HCT116 (cell line): ENCODE results near the gene CYP1A2. TPM values are rescaled to one million over a fixed set of nuclear protein-coding genes. Genes with fewer than 3 reads are reported as not detected.

ENCODE experiments used
- ATAC-seq: fragments of 200-7000 bp; cut with Tn5 transposase; 2 replicates; pipeline ENCODE4 v1.9.1; 2020; ENCODE audit warnings: mild to moderate bottlenecking, moderate library complexity
- BruUV-seq: library from RNA; stranded (reverse); fragments of 400-500 nt; replicated peaks from 2 replicates; lab custom pipeline; 2021; lab: Mats Ljungman, UMichigan
- CTCF ChIA-PET: fragments of 300-600 bp; sonication (Branson Sonifier 250); formaldehyde crosslinking; loops from one replicate; lab custom pipeline; 2021; ENCODE audit warnings: antibody characterized with exemption; lab: Charles Lee
- POLR2A ChIA-PET: fragments of 300-600, 350-600 bp; sonication (Branson Sonifier 250); formaldehyde crosslinking; loops from one replicate; lab custom pipeline; 2021; ENCODE audit warnings: antibody characterized with exemption; lab: Charles Lee
- RAD21 ChIA-PET, 2 experiments: fragments of 300-600 bp; sonication (Branson Sonifier 250); formaldehyde crosslinking; loops; one replicate each; lab custom pipeline; 2023; ENCODE audit warnings: low total read pairs in 2 of 2; ENCODE audit not compliant: uncharacterized antibody in 2 of 2, unreplicated experiment in 2 of 2, low non-redundant PET in 1 of 2; lab: Charles Lee
- DNase-seq: peaks from one replicate; pipeline ENCODE4 v3.0.0-alpha.2; 2010; ENCODE audit warnings: low read depth, low spot score
- H2AFZ ChIP-seq: fragments of 200-600 bp; shearing (Covaris generic), sonication (generic); 2 replicates; pipeline ENCODE4 v1.6.1; 2017; ENCODE audit warnings: low read depth, mixed run types, mixed read lengths, antibody characterized with exemption, low read length; ENCODE audit not compliant: poor library complexity, severe bottlenecking
- H3K27ac ChIP-seq: 2 replicates; pipeline ENCODE4 v1.5.1; 2012; ENCODE audit warnings: low read depth, low read length
- H3K27me3 ChIP-seq: fragments of 200-600 bp; sonication (generic); 2 replicates; pipeline ENCODE4 v1.6.1; 2016; ENCODE audit warnings: mixed run types, low read length, mixed read lengths; ENCODE audit not compliant: insufficient read depth
- H3K36me3 ChIP-seq, 2 experiments: fragments of 200-500 bp in 1 of 2; fragments of 200-600 bp in 1 of 2; sonication (Bioruptor generic) in 1 of 2; sonication (generic) in 1 of 2; 2 replicates each; pipeline versions ENCODE4 v1.5.1 to v1.6.1; 2014 to 2016; ENCODE audit warnings: low read length in 2 of 2, inconsistent platforms in 1 of 2, mixed read lengths in 1 of 2, mixed run types in 1 of 2; ENCODE audit not compliant: insufficient read depth in 2 of 2, control insufficient read depth in 1 of 2
- H3K4me1 ChIP-seq, 2 experiments: fragments of 200-600 bp in 1 of 2; sonication (generic) in 1 of 2; 2 replicates each; pipeline versions ENCODE4 v1.5.1 to v1.6.1; 2012 to 2017; ENCODE audit warnings: low read length in 2 of 2, inconsistent platforms in 1 of 2, mild to moderate bottlenecking in 1 of 2, mixed read lengths in 1 of 2, mixed run types in 1 of 2, moderate library complexity in 1 of 2; ENCODE audit not compliant: insufficient read depth in 2 of 2, control insufficient read depth in 1 of 2
- H3K4me2 ChIP-seq: fragments of 200-600 bp; sonication (generic); 2 replicates; pipeline ENCODE4 v1.6.1; 2017; ENCODE audit warnings: mixed run types, low read length, mixed read lengths
- H3K4me3 ChIP-seq, 2 experiments: fragments of 200-600 bp in 1 of 2; sonication (generic) in 1 of 2; replicated peaks in 1 of 2; 2 replicates each; pipeline ENCODE4 v1.5.1; 2011 to 2016; ENCODE audit warnings: low read length in 2 of 2, control low read depth in 1 of 2, low read depth in 1 of 2, mild to moderate bottlenecking in 1 of 2, mixed read lengths in 1 of 2, mixed run types in 1 of 2
- H3K79me2 ChIP-seq: fragments of 200-600 bp; sonication (generic); 2 replicates; pipeline ENCODE4 v1.6.1; 2017; ENCODE audit warnings: mild to moderate bottlenecking, mixed run types, low read length, moderate library complexity, mixed read lengths; ENCODE audit not compliant: insufficient read depth
- H3K9ac ChIP-seq: fragments of 200-600 bp; sonication (generic); 2 replicates; pipeline ENCODE4 v1.6.1; 2016; ENCODE audit warnings: low read length, mixed read lengths
- H3K9me2 ChIP-seq: fragments of 200-600 bp; sonication (generic), shearing (Covaris generic); 2 replicates; pipeline ENCODE4 v1.6.1; 2017; ENCODE audit warnings: mixed run types, mild to moderate bottlenecking, moderate library complexity; ENCODE audit not compliant: insufficient read depth
- H3K9me3 ChIP-seq, 2 experiments: fragments of 200-500 bp in 1 of 2; fragments of 200-600 bp in 1 of 2; sonication (Bioruptor generic) in 1 of 2; sonication (generic) in 1 of 2; 2 replicates each; pipeline ENCODE4 v1.6.1; 2014 to 2017; ENCODE audit warnings: low read length in 2 of 2, mixed read lengths in 2 of 2, inconsistent platforms in 1 of 2, low read depth in 1 of 2, mild to moderate bottlenecking in 1 of 2, mixed run types in 1 of 2, moderate library complexity in 1 of 2; ENCODE audit not compliant: control insufficient read depth in 1 of 2, insufficient read depth in 1 of 2
- H4K20me1 ChIP-seq: fragments of 200-600 bp; sonication (generic), shearing (Covaris generic); 2 replicates; pipeline ENCODE4 v1.6.1; 2017; ENCODE audit warnings: mixed run types, mild to moderate bottlenecking, moderate library complexity; ENCODE audit not compliant: insufficient read depth
- CBX3 ChIP-seq: IDR thresholded peaks from 2 replicates; pipeline ENCODE4 v1.6.1; 2012; ENCODE audit warnings: low read depth
- ELF1 ChIP-seq: IDR thresholded peaks from 2 replicates; pipeline ENCODE4 v1.6.1; 2012; ENCODE audit warnings: low read depth, borderline replicate concordance
- FOSL1 ChIP-seq: IDR thresholded peaks from 2 replicates; pipeline ENCODE4 v1.6.1; 2012; ENCODE audit warnings: low read depth
- POLR2A ChIP-seq: IDR thresholded peaks from 2 replicates; pipeline ENCODE4 v1.7.0; 2011; ENCODE audit warnings: borderline replicate concordance; ENCODE audit not compliant: insufficient read depth, insufficient read length; ENCODE audit errors: extremely low read depth
- POLR2AphosphoS5 ChIP-seq: IDR thresholded peaks from 2 replicates; pipeline ENCODE4 v1.6.1; 2011; ENCODE audit warnings: mild to moderate bottlenecking, low read depth, low read length, moderate library complexity
- RAD21 ChIP-seq: IDR thresholded peaks from 2 replicates; pipeline ENCODE4 v1.6.1; 2012; ENCODE audit warnings: low read depth, mild to moderate bottlenecking
- intact Hi-C: fragments of 100-400 bp; cut with micrococcal nuclease; formaldehyde crosslinking; loops from 2 replicates; pipeline ENCODE4 v1.10.0; 2022
- total RNA-seq: library from RNA; stranded (reverse); gene quantifications from one replicate; pipeline ENCODE4 v1.2.1, GENCODE V29; 2021; ENCODE audit not compliant: unreplicated experiment
- TF ChIP-seq, protein P1 (sequence below): IDR thresholded peaks from 2 replicates; pipeline ENCODE4 v1.6.1; 2011; ENCODE audit warnings: mild to moderate bottlenecking, low read length, moderate library complexity; ENCODE audit not compliant: insufficient replicate concordance; ENCODE audit errors: extremely low read depth
- TF ChIP-seq, protein P2 (sequence below): IDR thresholded peaks from 2 replicates; pipeline ENCODE4 v1.6.1; 2012; ENCODE audit warnings: low read depth
- TF ChIP-seq, protein P3 (sequence below), 3 experiments: fragments of 200-600 bp in 1 of 3; sonication (generic) in 1 of 3; IDR thresholded peaks in 2 of 3; conservative IDR thresholded peaks in 1 of 3; 2 replicates each; pipeline ENCODE4 v1.5.1; 2012 to 2017; ENCODE audit warnings: low read depth in 2 of 3, low read length in 2 of 3, antibody characterized with exemption in 1 of 3, borderline replicate concordance in 1 of 3, control low read depth in 1 of 3, mild to moderate bottlenecking in 1 of 3, mixed read lengths in 1 of 3, mixed run types in 1 of 3, moderate library complexity in 1 of 3; ENCODE audit not compliant: insufficient read depth in 1 of 3

Gene CYP1A2
- total RNA-seq, 1 experiment from 2014 or later, result not detected

DNA sequence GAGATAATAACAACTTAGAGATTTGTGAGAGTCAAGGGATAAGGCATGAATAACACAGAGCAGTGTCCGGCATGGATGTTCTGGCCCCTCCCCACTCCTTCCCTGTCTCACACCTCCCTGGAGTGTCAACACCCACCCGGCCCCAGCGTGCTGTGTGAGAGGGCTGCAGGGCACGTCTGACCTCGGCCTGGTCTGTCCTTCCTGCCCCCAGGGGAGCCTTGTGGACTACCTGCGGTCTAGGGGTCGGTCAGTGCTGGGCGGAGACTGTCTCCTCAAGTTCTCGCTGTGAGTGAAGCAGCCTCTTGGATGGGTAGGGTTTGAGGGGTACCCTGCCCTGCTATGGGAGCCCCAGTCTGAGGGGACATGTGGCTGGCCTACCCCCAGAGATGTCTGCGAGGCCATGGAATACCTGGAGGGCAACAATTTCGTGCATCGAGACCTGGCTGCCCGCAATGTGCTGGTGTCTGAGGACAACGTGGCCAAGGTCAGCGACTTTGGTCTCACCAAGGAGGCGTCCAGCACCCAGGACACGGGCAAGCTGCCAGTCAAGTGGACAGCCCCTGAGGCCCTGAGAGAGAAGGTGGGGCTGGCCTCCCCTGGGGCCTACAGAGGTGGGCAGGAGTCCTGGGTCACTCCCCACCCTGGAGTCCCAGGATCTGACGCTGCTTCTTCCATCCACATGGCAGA is 52.8 kb downstream of the CYP1A2 start:
- peaks cover 13 to 31% of the 10 kb centered on the region in 2 experiments for H3K36me3 ChIP-seq
- H3K4me2 ChIP-seq, result no peak overlapping the region
- H4K20me1 ChIP-seq, result no peaks in the 10 kb centered on the region
- no peak overlapping the region for H2AFZ ChIP-seq
- ChIA-PET POLR2A (no interaction called here), RAD21 (no interaction called here), CTCF (no interaction called here)
- intact Hi-C loops, result loop anchor here (2.0 kb wide), 1 partner anchor 31 kb away; no protein-coding TSS in a partner anchor
- BruUV-seq, result no TSS peak
- H3K9ac ChIP-seq, result no peak overlapping the region
- ATAC-seq, result no peak
- H3K9me3 ChIP-seq, result no peaks in the 10 kb centered on the region
- no peaks in the 10 kb centered on the region for H3K27me3 ChIP-seq
- no peak overlapping the region for H3K27ac ChIP-seq
- H3K4me3 ChIP-seq, result no peak overlapping the region
- no peaks in the 10 kb centered on the region for H3K79me2 ChIP-seq
- H3K4me1 ChIP-seq, result peaks cover 3 to 16% of the 10 kb centered on the region in 2 experiments; a peak in 3 of 4 replicates
- DNase-seq, result no peak
- TF ChIP-seq POLR2A (no peak), CBX3 (no peak), ELF1 (no peak), RAD21 (no peak), FOSL1 (no peak), POLR2AphosphoS5 (no peak)
- TF ChIP-seq, protein P1, sequence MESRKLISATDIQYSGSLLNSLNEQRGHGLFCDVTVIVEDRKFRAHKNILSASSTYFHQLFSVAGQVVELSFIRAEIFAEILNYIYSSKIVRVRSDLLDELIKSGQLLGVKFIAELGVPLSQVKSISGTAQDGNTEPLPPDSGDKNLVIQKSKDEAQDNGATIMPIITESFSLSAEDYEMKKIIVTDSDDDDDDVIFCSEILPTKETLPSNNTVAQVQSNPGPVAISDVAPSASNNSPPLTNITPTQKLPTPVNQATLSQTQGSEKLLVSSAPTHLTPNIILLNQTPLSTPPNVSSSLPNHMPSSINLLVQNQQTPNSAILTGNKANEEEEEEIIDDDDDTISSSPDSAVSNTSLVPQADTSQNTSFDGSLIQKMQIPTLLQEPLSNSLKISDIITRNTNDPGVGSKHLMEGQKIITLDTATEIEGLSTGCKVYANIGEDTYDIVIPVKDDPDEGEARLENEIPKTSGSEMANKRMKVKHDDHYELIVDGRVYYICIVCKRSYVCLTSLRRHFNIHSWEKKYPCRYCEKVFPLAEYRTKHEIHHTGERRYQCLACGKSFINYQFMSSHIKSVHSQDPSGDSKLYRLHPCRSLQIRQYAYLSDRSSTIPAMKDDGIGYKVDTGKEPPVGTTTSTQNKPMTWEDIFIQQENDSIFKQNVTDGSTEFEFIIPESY, result no peak
- TF ChIP-seq, protein P2, sequence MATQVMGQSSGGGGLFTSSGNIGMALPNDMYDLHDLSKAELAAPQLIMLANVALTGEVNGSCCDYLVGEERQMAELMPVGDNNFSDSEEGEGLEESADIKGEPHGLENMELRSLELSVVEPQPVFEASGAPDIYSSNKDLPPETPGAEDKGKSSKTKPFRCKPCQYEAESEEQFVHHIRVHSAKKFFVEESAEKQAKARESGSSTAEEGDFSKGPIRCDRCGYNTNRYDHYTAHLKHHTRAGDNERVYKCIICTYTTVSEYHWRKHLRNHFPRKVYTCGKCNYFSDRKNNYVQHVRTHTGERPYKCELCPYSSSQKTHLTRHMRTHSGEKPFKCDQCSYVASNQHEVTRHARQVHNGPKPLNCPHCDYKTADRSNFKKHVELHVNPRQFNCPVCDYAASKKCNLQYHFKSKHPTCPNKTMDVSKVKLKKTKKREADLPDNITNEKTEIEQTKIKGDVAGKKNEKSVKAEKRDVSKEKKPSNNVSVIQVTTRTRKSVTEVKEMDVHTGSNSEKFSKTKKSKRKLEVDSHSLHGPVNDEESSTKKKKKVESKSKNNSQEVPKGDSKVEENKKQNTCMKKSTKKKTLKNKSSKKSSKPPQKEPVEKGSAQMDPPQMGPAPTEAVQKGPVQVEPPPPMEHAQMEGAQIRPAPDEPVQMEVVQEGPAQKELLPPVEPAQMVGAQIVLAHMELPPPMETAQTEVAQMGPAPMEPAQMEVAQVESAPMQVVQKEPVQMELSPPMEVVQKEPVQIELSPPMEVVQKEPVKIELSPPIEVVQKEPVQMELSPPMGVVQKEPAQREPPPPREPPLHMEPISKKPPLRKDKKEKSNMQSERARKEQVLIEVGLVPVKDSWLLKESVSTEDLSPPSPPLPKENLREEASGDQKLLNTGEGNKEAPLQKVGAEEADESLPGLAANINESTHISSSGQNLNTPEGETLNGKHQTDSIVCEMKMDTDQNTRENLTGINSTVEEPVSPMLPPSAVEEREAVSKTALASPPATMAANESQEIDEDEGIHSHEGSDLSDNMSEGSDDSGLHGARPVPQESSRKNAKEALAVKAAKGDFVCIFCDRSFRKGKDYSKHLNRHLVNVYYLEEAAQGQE, result no peak
- TF ChIP-seq, protein P3, sequence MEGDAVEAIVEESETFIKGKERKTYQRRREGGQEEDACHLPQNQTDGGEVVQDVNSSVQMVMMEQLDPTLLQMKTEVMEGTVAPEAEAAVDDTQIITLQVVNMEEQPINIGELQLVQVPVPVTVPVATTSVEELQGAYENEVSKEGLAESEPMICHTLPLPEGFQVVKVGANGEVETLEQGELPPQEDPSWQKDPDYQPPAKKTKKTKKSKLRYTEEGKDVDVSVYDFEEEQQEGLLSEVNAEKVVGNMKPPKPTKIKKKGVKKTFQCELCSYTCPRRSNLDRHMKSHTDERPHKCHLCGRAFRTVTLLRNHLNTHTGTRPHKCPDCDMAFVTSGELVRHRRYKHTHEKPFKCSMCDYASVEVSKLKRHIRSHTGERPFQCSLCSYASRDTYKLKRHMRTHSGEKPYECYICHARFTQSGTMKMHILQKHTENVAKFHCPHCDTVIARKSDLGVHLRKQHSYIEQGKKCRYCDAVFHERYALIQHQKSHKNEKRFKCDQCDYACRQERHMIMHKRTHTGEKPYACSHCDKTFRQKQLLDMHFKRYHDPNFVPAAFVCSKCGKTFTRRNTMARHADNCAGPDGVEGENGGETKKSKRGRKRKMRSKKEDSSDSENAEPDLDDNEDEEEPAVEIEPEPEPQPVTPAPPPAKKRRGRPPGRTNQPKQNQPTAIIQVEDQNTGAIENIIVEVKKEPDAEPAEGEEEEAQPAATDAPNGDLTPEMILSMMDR (IDR thresholded peaks at IDR 0.05 in 2 of 3, conservative IDR thresholded peaks at IDR 0.05 in 1 of 3; ENCODE audit: borderline replicate concordance in 1 of 3, insufficient read depth in 1 of 3, low read depth in 2 of 3, low read length in 2 of 3), result no peak
- no peaks in the 10 kb centered on the region for H3K9me2 ChIP-seq
